COR-L47 (cell line): Measurements from ENCODE around the gene EMC8.

Experiments used
- DNase-seq: peaks from one replicate; lab custom pipeline; 2025; lab: John Stamatoyannopoulos, UW

EMC8 gene

DNA sequence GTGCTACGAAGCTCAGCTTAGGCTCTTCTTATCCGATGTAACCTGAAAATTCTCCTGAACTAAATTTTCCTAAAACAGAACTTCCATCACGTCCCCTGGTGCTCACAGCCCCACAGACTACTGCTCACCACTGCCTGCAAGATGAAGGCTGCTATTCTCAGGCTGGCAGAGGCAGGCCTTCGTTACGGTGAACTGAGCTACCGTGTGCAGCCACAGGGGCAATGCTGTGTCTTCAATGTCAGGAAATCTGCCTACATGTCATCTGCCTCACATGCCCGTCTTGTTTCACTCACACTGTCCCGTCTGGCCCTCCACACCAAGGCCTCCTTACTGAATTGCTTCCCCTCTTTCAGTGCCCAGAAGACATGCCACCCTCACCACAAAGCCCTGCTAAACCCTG, 15.9 kb downstream of the EMC8 start:
- no peak for DNase-seq

- DNase-seq: no peak
Measured at GRCh38 chr16:85782451-85782850, 16.9 kb downstream of the EMC8 start.

- DNase-seq: no peak
Measured at GRCh38 chr16:85781695-85782370, 17.5 kb downstream of the EMC8 start.

DNA sequence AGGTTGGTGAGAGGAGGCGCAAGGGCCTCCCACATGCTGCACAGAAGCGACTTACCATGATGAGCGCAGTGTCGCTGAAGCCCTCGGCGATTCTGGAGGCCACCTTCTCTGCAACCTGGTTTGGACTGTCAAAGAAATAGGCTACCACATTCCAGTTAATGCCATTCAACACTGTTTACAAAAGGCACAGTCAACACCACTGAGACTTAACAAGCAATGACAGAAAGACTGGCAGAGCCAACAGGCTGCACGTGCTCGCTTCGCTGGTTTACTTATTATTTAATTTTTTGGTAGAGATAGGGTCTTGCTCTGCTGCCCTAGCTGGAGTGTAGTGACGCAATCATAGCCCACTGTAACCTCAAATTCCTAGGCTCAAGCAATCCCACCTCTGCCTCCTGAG, 18.2 kb downstream of the EMC8 start:
- DNase-seq: no peak

DNA sequence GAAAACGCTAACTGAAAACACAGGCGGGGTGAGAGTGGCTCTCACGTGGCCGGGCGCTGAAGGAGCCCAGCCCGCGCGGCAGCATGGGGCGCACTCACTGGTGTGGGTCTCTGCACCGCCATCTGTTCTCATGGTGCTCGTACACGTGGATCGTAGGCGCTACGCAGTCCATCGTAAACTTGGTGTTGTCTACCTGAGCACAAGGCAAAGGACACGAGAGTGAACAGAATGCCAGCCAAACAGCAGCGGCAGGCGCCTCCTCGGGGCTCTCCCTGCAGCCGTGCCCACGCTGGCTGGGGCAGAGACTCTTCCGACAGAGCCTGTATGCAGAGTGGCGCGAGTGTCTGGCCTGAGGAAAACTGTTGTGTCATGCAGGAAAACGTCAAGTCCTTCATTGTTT, 19.1 kb downstream of the EMC8 start:
- DNase-seq: no peak

- DNase-seq: no peak
Measured at GRCh38 chr16:85778873-85779272, 20.5 kb downstream of the EMC8 start.

- DNase-seq: no peak
Measured at GRCh38 chr16:85777583-85778310, 21.6 kb downstream of the EMC8 start.

- no peak for DNase-seq
Measured at GRCh38 chr16:85774811-85775210, 24.5 kb downstream of the EMC8 start.

DNA sequence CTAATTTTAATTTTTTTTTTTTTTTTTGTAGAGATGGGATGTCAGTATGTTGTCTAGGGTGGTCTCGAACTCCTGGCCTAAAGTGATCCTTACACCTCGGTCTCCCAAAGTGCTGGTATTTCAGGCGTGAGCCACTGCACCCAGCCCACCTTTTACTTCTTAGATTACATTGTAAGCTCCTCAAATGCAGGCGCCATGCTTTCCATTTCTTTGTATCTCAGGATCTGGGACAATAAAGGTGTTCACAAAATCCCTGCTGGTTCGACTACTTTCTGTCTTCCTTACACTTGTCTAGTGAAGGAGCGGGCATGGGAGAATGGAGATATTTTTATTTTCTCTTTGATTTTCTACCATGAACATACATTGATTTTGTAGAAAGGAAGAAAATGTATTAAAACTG, 25.2 kb downstream of the EMC8 start:
- DNase-seq: no peak

DNA sequence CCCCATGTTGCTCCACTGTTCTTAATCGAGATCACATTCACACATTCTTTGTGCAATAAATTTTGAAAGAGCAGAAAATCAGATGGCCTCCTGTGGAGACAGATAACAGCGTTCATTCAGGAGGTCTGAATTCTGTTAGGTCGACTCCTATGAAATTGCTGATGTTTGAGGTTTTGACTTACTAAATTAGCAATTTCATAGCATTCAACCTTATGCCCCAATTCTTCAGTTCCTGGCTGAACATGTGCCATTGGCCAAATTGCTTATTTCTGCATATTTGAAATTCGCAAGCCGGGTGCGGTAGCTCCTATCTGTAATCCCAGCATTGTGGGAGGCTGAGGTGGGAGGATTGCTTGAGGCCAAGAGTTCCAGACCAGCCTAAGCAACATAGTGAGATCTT, 26.3 kb downstream of the EMC8 start:
- no peak for DNase-seq

DNA sequence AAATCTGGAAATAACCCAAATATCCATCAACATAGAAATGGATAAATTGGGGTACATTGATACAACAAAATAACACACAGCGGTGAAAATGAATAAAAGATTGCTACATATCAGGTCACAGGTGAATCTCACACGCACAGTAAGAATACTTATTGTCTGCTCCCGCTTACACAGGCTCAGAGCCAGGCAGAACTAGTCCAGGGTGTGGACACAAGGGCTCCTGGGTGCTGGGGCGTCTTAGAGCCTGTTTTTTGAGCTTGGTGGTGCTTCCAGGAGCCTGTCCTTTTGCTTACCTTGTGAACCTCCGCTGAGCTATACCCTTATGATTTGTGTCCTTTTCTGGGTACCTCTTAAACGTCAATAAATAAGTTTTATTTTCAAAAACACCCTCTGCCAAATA, 28.6 kb downstream of the EMC8 start:
- no peak for DNase-seq

DNA sequence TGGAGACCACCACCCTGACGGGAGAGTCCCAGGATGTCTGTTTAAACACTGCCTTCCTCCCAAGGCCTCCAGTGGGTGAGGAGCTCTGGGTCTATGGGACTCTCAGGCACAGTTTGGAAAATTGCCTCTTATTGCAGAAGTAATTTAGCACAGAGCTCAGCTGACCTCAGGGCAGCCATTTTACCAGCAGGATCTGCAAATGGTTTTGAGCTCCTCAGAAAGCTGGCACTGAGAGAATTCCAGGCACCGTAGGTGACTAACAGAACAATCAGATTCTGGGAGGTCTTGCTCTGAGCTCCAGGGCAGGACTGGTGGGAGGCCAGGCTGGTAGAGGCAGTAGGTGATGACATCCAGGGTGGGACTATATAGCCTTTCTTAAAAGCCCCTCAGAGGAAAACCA, 31.1 kb downstream of the EMC8 start:
- no peak for DNase-seq

DNA sequence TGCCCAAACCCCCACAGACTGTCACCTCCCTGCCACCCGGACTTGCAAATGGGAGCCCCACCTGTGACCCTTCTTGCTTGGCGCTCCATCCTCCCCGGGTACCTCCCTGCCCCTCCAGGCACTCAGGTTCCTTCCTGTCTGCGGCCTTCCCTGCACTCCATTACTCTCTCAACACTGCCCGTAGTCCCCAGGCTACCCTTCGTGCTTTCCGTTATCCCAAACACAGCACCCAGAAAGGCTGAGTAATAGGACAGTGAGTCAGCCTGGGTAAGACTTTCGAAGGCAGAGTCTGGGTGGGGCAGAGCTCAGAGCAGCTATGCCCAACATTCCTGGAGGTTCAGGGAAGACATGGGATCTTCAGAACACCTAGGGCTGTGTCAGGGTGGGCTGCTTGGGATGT, 31.8 kb downstream of the EMC8 start:
- DNase-seq: no peak

GRCh38 chr16:85765767-85766166, 33.6 kb downstream of the EMC8 start:
- DNase-seq: no peak

DNA sequence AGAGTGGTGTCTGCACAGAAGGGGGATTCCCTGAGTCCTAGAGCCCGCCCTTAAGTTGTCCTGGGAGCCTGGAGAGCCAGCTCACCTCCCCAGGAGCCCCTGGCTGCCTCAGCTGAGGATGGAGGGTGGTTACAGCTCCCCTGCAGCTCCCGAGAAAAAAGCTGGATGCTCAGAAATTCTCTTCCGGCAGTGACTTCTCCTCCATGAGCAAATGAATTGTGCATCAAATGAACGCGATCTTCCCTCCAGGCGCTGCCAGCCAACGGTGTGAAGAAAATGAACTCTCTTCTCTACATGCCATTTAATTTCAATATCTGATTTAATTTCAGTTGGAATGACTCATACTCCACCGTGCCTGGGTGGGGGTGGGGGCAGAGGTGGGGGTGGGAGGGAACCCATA, 34.1 kb downstream of the EMC8 start:
- no peak for DNase-seq

DNA sequence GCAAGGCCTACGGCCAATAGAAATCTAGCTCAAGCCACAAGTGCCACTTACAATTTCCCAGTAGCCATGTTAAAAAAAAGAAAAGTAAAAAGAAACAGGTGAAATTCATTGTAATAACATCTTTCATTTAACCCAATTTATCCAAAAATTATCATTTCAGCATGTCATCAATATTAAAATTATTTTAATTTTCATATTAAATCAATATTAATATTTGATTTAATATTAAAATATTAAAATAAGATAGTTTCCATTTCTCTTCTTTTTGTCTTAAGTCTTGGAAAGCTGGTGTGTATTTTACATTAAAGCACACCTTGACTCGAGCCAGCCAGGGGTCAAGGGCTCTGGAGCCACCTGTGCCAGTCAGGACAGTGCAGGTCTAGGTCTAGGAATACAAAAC, 35.7 kb downstream of the EMC8 start:
- no peak for DNase-seq

GRCh38 chr16:85762970-85763369, 36.4 kb downstream of the EMC8 start:
- no peak for DNase-seq

- DNase-seq: no peak
Measured at GRCh38 chr16:85761861-85762260, 37.5 kb downstream of the EMC8 start.

DNA sequence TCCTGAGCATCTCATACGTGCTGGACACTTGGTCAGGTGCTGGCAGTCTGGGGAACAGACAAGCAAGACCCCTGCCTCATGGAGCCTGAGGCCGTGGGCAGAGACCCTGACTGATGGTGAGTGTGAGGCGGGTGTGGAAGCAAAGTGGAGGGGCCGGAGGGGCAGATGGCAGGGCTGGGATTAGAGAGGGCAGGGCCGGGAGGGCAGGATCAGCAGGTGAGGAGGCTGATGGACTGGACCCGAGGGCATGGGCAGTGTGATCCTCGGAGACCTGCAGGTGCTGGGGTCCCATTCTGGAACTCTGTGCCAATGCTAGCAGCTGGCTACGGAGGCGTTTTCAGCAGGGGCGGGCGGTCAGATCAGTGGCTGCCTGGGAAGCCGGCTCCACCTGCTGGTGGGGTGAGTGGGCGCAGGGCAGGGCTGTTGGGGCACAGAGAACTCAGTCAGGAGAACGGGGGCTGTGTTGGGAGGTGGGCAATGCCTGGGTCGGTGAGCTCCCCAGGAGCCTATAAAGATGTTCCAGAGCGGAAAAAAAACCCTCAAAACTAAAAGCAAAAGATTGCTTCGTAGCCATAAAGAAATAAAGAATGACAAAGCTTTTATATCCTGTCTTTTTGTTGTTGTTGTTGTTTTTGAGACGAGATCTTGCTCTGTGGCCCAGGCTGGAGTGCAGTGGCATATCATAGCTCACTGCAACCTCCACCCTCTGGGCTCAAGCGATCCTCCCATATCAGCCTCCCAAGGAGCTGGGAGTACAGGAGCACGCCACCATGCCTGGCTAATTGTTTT, 39.5 kb downstream of the EMC8 start:
- DNase-seq: peak; percentile 32

DNA sequence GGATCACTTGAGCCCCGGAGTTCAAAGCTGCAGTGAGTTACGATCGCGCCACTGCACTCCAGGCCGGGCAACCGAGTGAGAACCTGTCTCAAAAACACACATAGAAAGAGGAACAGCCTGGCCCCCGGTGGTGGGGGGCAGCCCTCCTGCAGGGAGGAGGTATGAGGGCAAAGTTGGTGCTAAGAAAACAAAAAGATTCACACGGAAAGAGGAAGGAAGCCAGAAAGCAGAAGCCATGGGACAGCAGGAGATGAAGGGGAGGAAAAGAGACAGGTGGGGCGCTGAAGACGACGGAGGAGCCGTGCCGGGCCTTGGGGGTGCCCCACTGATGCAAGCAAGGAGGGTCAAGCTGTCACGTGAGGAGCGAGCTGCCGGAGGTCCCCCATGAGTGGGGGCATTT, 40.2 kb downstream of the EMC8 start:
- no peak for DNase-seq

DNA sequence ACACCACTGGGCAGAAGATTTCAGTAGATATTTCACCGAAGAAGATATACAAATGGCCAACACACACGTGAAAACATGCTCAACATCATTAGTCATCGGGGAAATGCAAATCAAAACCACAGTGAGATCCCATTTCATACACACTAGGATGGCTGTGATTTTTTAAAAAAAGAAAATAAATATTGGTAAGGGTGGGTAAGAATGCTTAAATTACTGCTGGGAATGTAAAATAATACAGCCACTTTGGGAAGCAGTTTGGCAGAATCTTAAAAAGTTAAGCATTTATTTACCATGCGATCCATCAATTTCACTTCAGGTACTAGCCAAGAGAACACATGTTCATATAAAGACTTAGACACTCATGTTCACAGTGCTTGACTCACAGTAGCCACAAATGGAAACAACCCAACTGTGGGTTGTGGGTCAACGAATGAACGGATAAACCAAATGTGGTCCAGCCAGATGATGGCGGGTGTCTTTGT, 42.0 kb downstream of the EMC8 start:
- DNase-seq: no peak

GRCh38 chr16:85755929-85756768, 43.2 kb downstream of the EMC8 start:
- no peak for DNase-seq
